Stomach (tissue), 4 donors: ENCODE measurements around the gene RNF123.
"Not testable (repeated sequence)": the region's sequence is repeated elsewhere in the genome, so short reads cannot be mapped to it uniquely, and the experiment has no call there.

Source experiments
- POLR2AphosphoS5 ChIP-seq, 3 donors: sonication (generic); formaldehyde crosslinking; IDR thresholded peaks; one replicate each; pipeline ENCODE4 v1.6.1; 2016; ENCODE audit warnings: antibody characterized with exemption in 3 of 3
- TF ChIP-seq, protein P1 (sequence below), 7 experiments: fragments of 450-650 bp in 4 of 7; fragments of 200-600 bp in 3 of 7; sonication (generic) in 3 of 7; IDR thresholded peaks; one replicate each; pipeline ENCODE4 v1.5.1; 2016 to 2019; ENCODE audit warnings: antibody characterized with exemption in 7 of 7, control low read depth in 2 of 7, mild to moderate bottlenecking in 1 of 7

DNA sequence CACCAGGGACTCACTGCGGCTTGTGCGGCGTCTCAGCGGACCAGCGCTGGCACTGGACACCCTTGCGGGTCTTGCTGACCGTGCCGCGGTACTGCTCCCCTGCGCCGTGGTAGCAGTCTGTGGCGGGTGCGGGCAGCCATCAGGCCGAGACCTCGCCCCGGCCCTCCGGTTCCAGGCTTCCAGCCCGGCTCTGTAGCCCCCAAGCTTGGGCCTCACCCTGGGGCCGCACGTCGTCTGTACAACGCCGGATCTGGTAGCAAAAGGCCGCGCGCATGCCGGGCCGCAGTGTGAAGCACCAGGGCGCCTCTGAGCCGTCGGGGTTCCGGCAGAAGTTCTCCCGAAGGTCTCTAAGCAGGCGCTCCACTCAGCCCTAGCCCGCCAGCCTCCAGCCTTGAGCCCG, 3.5 kb upstream of the RNF123 start:
- TF ChIP-seq, protein P1, sequence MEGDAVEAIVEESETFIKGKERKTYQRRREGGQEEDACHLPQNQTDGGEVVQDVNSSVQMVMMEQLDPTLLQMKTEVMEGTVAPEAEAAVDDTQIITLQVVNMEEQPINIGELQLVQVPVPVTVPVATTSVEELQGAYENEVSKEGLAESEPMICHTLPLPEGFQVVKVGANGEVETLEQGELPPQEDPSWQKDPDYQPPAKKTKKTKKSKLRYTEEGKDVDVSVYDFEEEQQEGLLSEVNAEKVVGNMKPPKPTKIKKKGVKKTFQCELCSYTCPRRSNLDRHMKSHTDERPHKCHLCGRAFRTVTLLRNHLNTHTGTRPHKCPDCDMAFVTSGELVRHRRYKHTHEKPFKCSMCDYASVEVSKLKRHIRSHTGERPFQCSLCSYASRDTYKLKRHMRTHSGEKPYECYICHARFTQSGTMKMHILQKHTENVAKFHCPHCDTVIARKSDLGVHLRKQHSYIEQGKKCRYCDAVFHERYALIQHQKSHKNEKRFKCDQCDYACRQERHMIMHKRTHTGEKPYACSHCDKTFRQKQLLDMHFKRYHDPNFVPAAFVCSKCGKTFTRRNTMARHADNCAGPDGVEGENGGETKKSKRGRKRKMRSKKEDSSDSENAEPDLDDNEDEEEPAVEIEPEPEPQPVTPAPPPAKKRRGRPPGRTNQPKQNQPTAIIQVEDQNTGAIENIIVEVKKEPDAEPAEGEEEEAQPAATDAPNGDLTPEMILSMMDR (IDR thresholded peaks at IDR 0.05), result not testable (repeated sequence)
- not testable (repeated sequence) for TF ChIP-seq POLR2AphosphoS5 (IDR thresholded peaks at IDR 0.05)
